Upper lobe of right lung (tissue), 1 donor: Measurements from ENCODE around the gene ZFR. TPM values are rescaled to one million over a fixed set of nuclear protein-coding genes. Genes with fewer than 3 reads are reported as not detected.
"Not testable (repeated sequence)": the region's sequence is repeated elsewhere in the genome, so short reads cannot be mapped to it uniquely, and the experiment has no call there.

Experiments used
- ATAC-seq: fragments of 200-7000 bp; cut with Tn5 transposase; one replicate; pipeline ENCODE4 v1.9.1; 2020; ENCODE audit warnings: mild to moderate bottlenecking, moderate library complexity
- DNase-seq: peaks from one replicate; pipeline ENCODE4 v3.0.0-alpha.2; 2020
- H3K27ac ChIP-seq: fragments of 200-600 bp; one replicate; pipeline ENCODE4 v1.8.0; 2022
- H3K27me3 ChIP-seq: fragments of 200-600 bp; one replicate; pipeline ENCODE4 v1.8.0; 2022; ENCODE audit warnings: mild to moderate bottlenecking
- H3K36me3 ChIP-seq: fragments of 200-600 bp; one replicate; pipeline ENCODE4 v1.8.0; 2022
- H3K4me1 ChIP-seq: fragments of 200-600 bp; one replicate; pipeline ENCODE4 v1.8.0; 2022
- H3K4me3 ChIP-seq: fragments of 200-600 bp; one replicate; pipeline ENCODE4 v1.8.0; 2022; ENCODE audit warnings: mild to moderate bottlenecking
- H3K9me3 ChIP-seq: fragments of 200-600 bp; one replicate; pipeline ENCODE4 v1.8.0; 2022
- CTCF ChIP-seq: fragments of 200-600 bp; IDR thresholded peaks from one replicate; pipeline ENCODE4 v1.8.0; 2022; ENCODE audit warnings: antibody characterized with exemption
- intact Hi-C: fragments of 100-400 bp; cut with DNase I; formaldehyde crosslinking; loops from one replicate; pipeline ENCODE4 v1.11.0; 2022
- total RNA-seq: library from RNA; stranded (reverse); fragmentation: NEBNext Ultra II Directional; extraction: Animal tissue kit (Norgen Biotek cat#: 25700); gene quantifications from one replicate; pipeline ENCODE4 v1.2.1, GENCODE V29; 2021
- donor health status: DM: no; HTN: yes; CAD: no; lungs with severe emphysema.

Gene ZFR
- total RNA-seq, 1 donor from 2014 or later = 60.4 TPM

GRCh38 chr5:32405507-32405906 is 39.0 kb downstream of the ZFR start:
- H3K4me3 ChIP-seq = no peak overlapping the region
- TF ChIP-seq CTCF = no peak
- peaks cover 100% of the 10 kb centered on the region for H3K36me3 ChIP-seq

GRCh38 chr5:32403760-32404159 is 40.8 kb downstream of the ZFR start:
- no peaks in the 10 kb centered on the region for H3K27me3 ChIP-seq

More at GRCh38 chr5:32405507-32405906, 39.0 kb downstream of the ZFR start:
- ATAC-seq = no peak
- H3K27me3 ChIP-seq = no peaks in the 10 kb centered on the region
- intact Hi-C loops = no loop called here
- no peaks in the 10 kb centered on the region for H3K4me1 ChIP-seq
- H3K27ac ChIP-seq = no peak overlapping the region
- no peak for DNase-seq
- H3K9me3 ChIP-seq = no peaks in the 10 kb centered on the region

GRCh38 chr5:32400401-32400800 is 44.1 kb downstream of the ZFR start:
- ATAC-seq = no peak
- no peak overlapping the region for H3K4me3 ChIP-seq

More at GRCh38 chr5:32403760-32404159, 40.8 kb downstream of the ZFR start:
- intact Hi-C loops = no loop called here
- ATAC-seq (no peak), DNase-seq (no peak)
- Histone ChIP-seq H3K4me1 (no peaks in the 10 kb centered on the region), H3K36me3 (peaks cover 100% of the 10 kb centered on the region), H3K9me3 (no peaks in the 10 kb centered on the region), H3K4me3 (no peak overlapping the region), H3K27ac (no peak overlapping the region)
- TF ChIP-seq CTCF = no peak

GRCh38 chr5:32398754-32399153 is 45.8 kb downstream of the ZFR start:
- H3K27me3 ChIP-seq, ATAC-seq, H3K4me3 ChIP-seq, H3K9me3 ChIP-seq, H3K4me1 ChIP-seq, H3K27ac ChIP-seq, intact Hi-C loops, DNase-seq: not testable (repeated sequence)
- H3K36me3 ChIP-seq = peaks cover 99% of the 10 kb centered on the region

More at GRCh38 chr5:32400401-32400800, 44.1 kb downstream of the ZFR start:
- DNase-seq = no peak
- no peak for TF ChIP-seq CTCF
- Histone ChIP-seq H3K36me3 (peaks cover 99% of the 10 kb centered on the region), H3K27me3 (no peaks in the 10 kb centered on the region), H3K27ac (no peak overlapping the region), H3K4me1 (no peaks in the 10 kb centered on the region), H3K9me3 (no peaks in the 10 kb centered on the region)
- intact Hi-C loops = no loop called here

GRCh38 chr5:32394981-32395380 is 49.6 kb downstream of the ZFR start:
- intact Hi-C loops = no loop called here
- no peak for DNase-seq
- peaks cover 97% of the 10 kb centered on the region for H3K36me3 ChIP-seq
- no peak overlapping the region for H3K27ac ChIP-seq
- H3K4me3 ChIP-seq = no peak overlapping the region
- H3K9me3 ChIP-seq = no peaks in the 10 kb centered on the region
- H3K4me1 ChIP-seq = no peaks in the 10 kb centered on the region
- ATAC-seq = no peak
- no peak for TF ChIP-seq CTCF
- H3K27me3 ChIP-seq = no peaks in the 10 kb centered on the region

GRCh38 chr5:32392039-32392438 is 52.5 kb downstream of the ZFR start:
- Histone ChIP-seq H3K36me3 (peaks cover 97% of the 10 kb centered on the region), H3K27ac (no peak overlapping the region)

More at GRCh38 chr5:32392039-32392438, 52.5 kb downstream of the ZFR start:
- ATAC-seq (no peak), DNase-seq (no peak)
- H3K4me1 ChIP-seq = no peaks in the 10 kb centered on the region
- no peaks in the 10 kb centered on the region for H3K9me3 ChIP-seq
- no peaks in the 10 kb centered on the region for H3K27me3 ChIP-seq
- intact Hi-C loops = no loop called here
- TF ChIP-seq CTCF = no peak
- no peak overlapping the region for H3K4me3 ChIP-seq
